SK-N-SH (cell line): ENCODE results near the gene SUFU. TPM values are rescaled to one million over a fixed set of nuclear protein-coding genes. Genes with fewer than 3 reads are reported as not detected.

ENCODE experiments used
- CTCF ChIA-PET: fragments of 300-600, 350-600 bp; formaldehyde crosslinking; extraction: SDS; loops from one replicate; lab custom pipeline; 2021; lab: Yijun Ruan, JAX
- POLR2A ChIA-PET: fragments of 350-600 bp; sonication (Branson Sonifier 250); formaldehyde crosslinking; extraction: SDS; loops from one replicate; lab custom pipeline; 2020; ENCODE audit warnings: antibody characterized with exemption, inconsistent platforms; lab: Yijun Ruan, JAX
- DNase-seq: peaks from one replicate; pipeline ENCODE4 v3.0.0; 2012
- H2AFZ ChIP-seq: fragments of 200-600 bp; sonication (generic); 2 replicates; pipeline ENCODE4 v1.8.1; 2016; ENCODE audit warnings: antibody characterized with exemption, mild to moderate bottlenecking, low read depth
- H3F3A ChIP-seq: fragments of 200-600 bp; sonication (generic); replicated peaks from 2 replicates; pipeline ENCODE3; 2016; ENCODE audit warnings: antibody characterized with exemption, mild to moderate bottlenecking; ENCODE audit not compliant: insufficient read depth
- H3K27ac ChIP-seq, 2 experiments: fragments of 200-500 bp in 1 of 2; fragments of 200-600 bp in 1 of 2; sonication (Bioruptor generic) in 1 of 2; sonication (generic), shearing (Covaris generic) in 1 of 2; 2 replicates each; pipeline versions ENCODE4 v1.5.1 to v1.6.1; 2014 to 2016; ENCODE audit warnings: low read depth in 2 of 2, inconsistent platforms in 1 of 2, low read length in 1 of 2, mild to moderate bottlenecking in 1 of 2, mixed read lengths in 1 of 2
- H3K27me3 ChIP-seq: fragments of 200-600 bp; sonication (generic), shearing (Covaris generic); 2 replicates; pipeline ENCODE4 v1.6.1; 2016; ENCODE audit warnings: mixed run types; ENCODE audit not compliant: insufficient read depth
- H3K36me3 ChIP-seq, 2 experiments: fragments of 200-500 bp in 1 of 2; fragments of 200-600 bp in 1 of 2; sonication (Bioruptor generic) in 1 of 2; sonication (generic) in 1 of 2; replicated peaks in 1 of 2; 2 replicates each; pipeline versions ENCODE3 to v1.5.1; 2014 to 2016; ENCODE audit warnings: low read length in 1 of 2, mild to moderate bottlenecking in 1 of 2; ENCODE audit not compliant: insufficient read depth in 2 of 2, control insufficient read depth in 1 of 2
- H3K4me1 ChIP-seq, 2 experiments: fragments of 200-500 bp in 1 of 2; fragments of 200-600 bp in 1 of 2; sonication (Bioruptor generic) in 1 of 2; sonication (generic), shearing (Covaris generic) in 1 of 2; 2 replicates each; pipeline versions ENCODE4 v1.5.1 to v1.6.1; 2014 to 2016; ENCODE audit warnings: low read depth in 1 of 2, low read length in 1 of 2, mixed run types in 1 of 2; ENCODE audit not compliant: insufficient read depth in 2 of 2, control insufficient read depth in 1 of 2
- H3K4me2 ChIP-seq: fragments of 200-600 bp; sonication (generic), shearing (Covaris generic); 2 replicates; pipeline ENCODE4 v1.6.1; 2017; ENCODE audit warnings: mixed run types
- H3K4me3 ChIP-seq, 2 experiments: fragments of 200-500 bp in 1 of 2; fragments of 200-600 bp in 1 of 2; sonication (Bioruptor generic) in 1 of 2; sonication (generic), shearing (Covaris generic) in 1 of 2; 2 replicates each; pipeline versions ENCODE4 v1.5.1 to v1.8.1; 2014 to 2016; ENCODE audit warnings: low read depth in 2 of 2, inconsistent platforms in 1 of 2, low read length in 1 of 2, mild to moderate bottlenecking in 1 of 2, mixed read lengths in 1 of 2, moderate library complexity in 1 of 2
- H3K79me2 ChIP-seq: fragments of 200-600 bp; sonication (generic); 2 replicates; pipeline ENCODE4 v1.8.1; 2017; ENCODE audit warnings: mild to moderate bottlenecking; ENCODE audit not compliant: insufficient read depth
- H3K9ac ChIP-seq: fragments of 200-600 bp; sonication (generic); 2 replicates; pipeline ENCODE4 v1.6.1; 2017; ENCODE audit warnings: mixed run types
- H3K9me2 ChIP-seq: fragments of 200-600 bp; sonication (generic); 2 replicates; pipeline ENCODE4 v1.6.1; 2017; ENCODE audit warnings: mixed run types
- H3K9me3 ChIP-seq: fragments of 200-600 bp; sonication (generic); 2 replicates; pipeline ENCODE4 v1.6.1; 2017; ENCODE audit warnings: mixed run types, mild to moderate bottlenecking, moderate library complexity
- H4K20me1 ChIP-seq: fragments of 200-600 bp; sonication (generic); 2 replicates; pipeline ENCODE4 v1.6.1; 2017; ENCODE audit warnings: mild to moderate bottlenecking, mixed run types; ENCODE audit not compliant: insufficient read depth
- CTCF ChIP-seq: fragments of 200-600 bp; sonication (generic); IDR thresholded peaks from 2 replicates; pipeline ENCODE4 v1.6.1; 2017; ENCODE audit warnings: antibody characterized with exemption, mild to moderate bottlenecking, moderate library complexity
- ELF1 ChIP-seq: IDR thresholded peaks from 2 replicates; pipeline ENCODE4 v1.4.0; 2012
- EP300 ChIP-seq, 2 experiments: IDR thresholded peaks; 2 replicates each; pipeline versions ENCODE4 v1.4.0 to v1.6.1; 2012; ENCODE audit warnings: borderline replicate concordance in 1 of 2, low read depth in 1 of 2, low read length in 1 of 2
- FOXJ3 ChIP-seq: sonication (generic); formaldehyde crosslinking; IDR thresholded peaks from 2 replicates; pipeline ENCODE4 v1.5.1; 2020; ENCODE audit warnings: mild to moderate bottlenecking, missing genetic modification reagents
- GATA2 ChIP-seq: sonication (generic); formaldehyde crosslinking; IDR thresholded peaks from 2 replicates; pipeline ENCODE4 v1.5.0; 2020; ENCODE audit warnings: mild to moderate bottlenecking, missing genetic modification reagents
- JUND ChIP-seq: IDR thresholded peaks from 2 replicates; pipeline ENCODE4 v1.4.0; 2012
- MAX ChIP-seq: IDR thresholded peaks from 2 replicates; pipeline ENCODE4 v1.4.0; 2012; ENCODE audit warnings: low read depth
- REST ChIP-seq: IDR thresholded peaks from 2 replicates; pipeline ENCODE4 v1.6.1; 2012; ENCODE audit warnings: mild to moderate bottlenecking, low read depth, low read length, moderate library complexity
- RFX5 ChIP-seq: IDR thresholded peaks from 2 replicates; pipeline ENCODE4 v1.6.1; 2012; ENCODE audit warnings: mild to moderate bottlenecking, improper control_type of control experiment, low read length
- SMC3 ChIP-seq: IDR thresholded peaks from 2 replicates; pipeline ENCODE4 v1.6.1; 2012; ENCODE audit warnings: low read depth, low read length, improper control_type of control experiment
- TCF12 ChIP-seq: IDR thresholded peaks from 2 replicates; pipeline ENCODE4 v1.4.0; 2012
- USF1 ChIP-seq: IDR thresholded peaks from 2 replicates; pipeline ENCODE4 v1.4.0; 2012; ENCODE audit warnings: low read depth, borderline replicate concordance
- WGBS: methylation state at CpG from one replicate; pipeline ENCODE4 v1.1.6; 2017; ENCODE audit warnings: low lambda C conversion rate; 5-methylcytosine and 5-hydroxymethylcytosine counted together
- polyA plus RNA-seq, 3 experiments: library from polyadenylated mRNA; depleted of rRNA; stranded (reverse); fragments of >200 nt; gene quantifications; 2 replicates each; pipeline ENCODE4 v1.2.3, GENCODE V29; 2012
- TF ChIP-seq, protein P1 (sequence below): IDR thresholded peaks from 2 replicates; pipeline ENCODE4 v1.4.0; 2012; ENCODE audit warnings: low read depth, borderline replicate concordance

SUFU gene
- polyA plus RNA-seq, 1 of the 3 experiments (the other 2 are of a cell fraction), result 5.7 TPM

DNA sequence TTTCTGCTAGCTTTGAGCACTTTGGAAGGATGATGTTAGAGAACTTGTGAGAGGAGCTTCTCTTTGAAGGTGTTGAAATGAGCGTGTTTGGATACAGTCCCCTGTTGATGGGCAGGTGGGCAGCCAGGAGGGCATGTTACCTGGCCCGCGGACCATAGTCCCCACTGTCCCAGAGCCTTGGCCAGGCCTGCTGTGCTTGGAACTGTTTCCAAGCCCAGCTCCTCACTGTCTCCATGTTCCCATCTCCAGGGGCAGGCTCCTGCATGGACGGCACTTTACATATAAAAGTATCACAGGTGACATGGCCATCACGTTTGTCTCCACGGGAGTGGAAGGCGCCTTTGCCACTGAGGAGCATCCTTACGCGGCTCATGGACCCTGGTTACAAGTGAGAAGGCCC is 113.3 kb downstream of the SUFU start:
- CTCF ChIA-PET, result interaction anchor here (1.0 to 3.5 kb wide), 4 partner anchors 9 to 53 kb away, joined by 3 to 14 read pairs (median 6); no protein-coding TSS in a partner anchor
- peaks cover 5 to 16% of the 10 kb centered on the region in 2 experiments for H3K36me3 ChIP-seq
- H4K20me1 ChIP-seq, result no peaks in the 10 kb centered on the region
- no peaks in the 10 kb centered on the region for H3K9me2 ChIP-seq
- H3K27ac ChIP-seq, result no peak overlapping the region; a peak in 1 of 4 replicates
- no peak overlapping the region for H3K4me2 ChIP-seq
- no peaks in the 10 kb centered on the region for H3F3A ChIP-seq
- POLR2A ChIA-PET, result no interaction called here
- H2AFZ ChIP-seq, result no peak overlapping the region
- no peaks in the 10 kb centered on the region for H3K9me3 ChIP-seq
- H3K4me1 ChIP-seq, result peaks cover 0 to 57% of the 10 kb centered on the region in 2 experiments; a peak in 1 of 4 replicates
- no peaks in the 10 kb centered on the region for H3K27me3 ChIP-seq
- no peaks in the 10 kb centered on the region for H3K79me2 ChIP-seq
- no peak for TF ChIP-seq TCF12
- no peak for TF ChIP-seq ELF1
- no peak for TF ChIP-seq GATA2
- TF ChIP-seq, protein P1, sequence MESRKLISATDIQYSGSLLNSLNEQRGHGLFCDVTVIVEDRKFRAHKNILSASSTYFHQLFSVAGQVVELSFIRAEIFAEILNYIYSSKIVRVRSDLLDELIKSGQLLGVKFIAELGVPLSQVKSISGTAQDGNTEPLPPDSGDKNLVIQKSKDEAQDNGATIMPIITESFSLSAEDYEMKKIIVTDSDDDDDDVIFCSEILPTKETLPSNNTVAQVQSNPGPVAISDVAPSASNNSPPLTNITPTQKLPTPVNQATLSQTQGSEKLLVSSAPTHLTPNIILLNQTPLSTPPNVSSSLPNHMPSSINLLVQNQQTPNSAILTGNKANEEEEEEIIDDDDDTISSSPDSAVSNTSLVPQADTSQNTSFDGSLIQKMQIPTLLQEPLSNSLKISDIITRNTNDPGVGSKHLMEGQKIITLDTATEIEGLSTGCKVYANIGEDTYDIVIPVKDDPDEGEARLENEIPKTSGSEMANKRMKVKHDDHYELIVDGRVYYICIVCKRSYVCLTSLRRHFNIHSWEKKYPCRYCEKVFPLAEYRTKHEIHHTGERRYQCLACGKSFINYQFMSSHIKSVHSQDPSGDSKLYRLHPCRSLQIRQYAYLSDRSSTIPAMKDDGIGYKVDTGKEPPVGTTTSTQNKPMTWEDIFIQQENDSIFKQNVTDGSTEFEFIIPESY, result no peak
- no peak for TF ChIP-seq CTCF
- TF ChIP-seq EP300 (IDR thresholded peaks at IDR 0.05; ENCODE audit: borderline replicate concordance in 1 of 2, low read depth in 1 of 2, low read length in 1 of 2), result no peak
- 100% methylated on average over 6 of the region's 9 CpGs for WGBS
- H3K4me3 ChIP-seq, result no peak overlapping the region
- no peak overlapping the region for H3K9ac ChIP-seq
- no peak for DNase-seq

DNA sequence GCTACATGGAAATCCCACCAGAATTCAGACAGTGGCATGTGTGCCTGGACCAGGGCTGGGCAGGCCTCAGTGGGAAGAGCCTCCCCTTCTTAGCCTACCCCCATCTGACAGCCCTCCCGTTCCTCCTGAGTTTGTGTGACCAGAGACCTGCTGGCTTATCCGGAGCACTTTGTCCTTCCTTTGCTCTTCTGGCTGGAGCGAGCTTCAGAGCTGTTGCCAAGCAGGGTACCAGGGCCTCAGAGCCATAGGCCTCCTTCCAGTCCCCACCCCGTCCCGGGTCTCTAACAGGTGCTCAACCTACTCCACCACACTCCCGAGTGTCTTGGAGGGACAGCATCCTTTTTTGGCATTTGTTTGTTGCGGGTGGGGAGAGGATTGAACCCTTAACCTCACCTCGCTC is 114.0 kb downstream of the SUFU start:
- Histone ChIP-seq H3K4me2 (no peak overlapping the region), H3K4me3 (no peak overlapping the region), H3K27ac (no peak overlapping the region; a peak in 1 of 4 replicates), H3F3A (no peaks in the 10 kb centered on the region), H3K27me3 (no peaks in the 10 kb centered on the region), H3K9ac (no peak overlapping the region), H3K9me3 (no peaks in the 10 kb centered on the region), H3K4me1 (peaks cover 0 to 58% of the 10 kb centered on the region in 2 experiments; a peak in 1 of 4 replicates), H3K36me3 (peaks cover 5 to 16% of the 10 kb centered on the region in 2 experiments), H3K9me2 (no peaks in the 10 kb centered on the region), H2AFZ (no peak overlapping the region), H4K20me1 (no peaks in the 10 kb centered on the region), H3K79me2 (no peaks in the 10 kb centered on the region)
- no peak for DNase-seq
- no peak for TF ChIP-seq MAX
- TF ChIP-seq SMC3, result no peak
- no peak for TF ChIP-seq CTCF
- no peak for TF ChIP-seq JUND
- TF ChIP-seq TCF12, result no peak
- TF ChIP-seq GATA2, result no peak
- TF ChIP-seq REST, result no peak
- TF ChIP-seq FOXJ3 (CRISPR knock-in tag), result no peak
- TF ChIP-seq USF1, result no peak
- no peak for TF ChIP-seq ELF1
- no peak for TF ChIP-seq RFX5
- WGBS, result 92% methylated on average over 7 of the region's 8 CpGs
- ChIA-PET CTCF (interaction anchor here (1.1 to 2.2 kb wide), 3 partner anchors 21 to 52 kb away, joined by 3 to 7 read pairs (median 5); partner anchors contain the start of gene TRIM8), POLR2A (interaction anchor here (2.4 kb wide), 1 partner anchor 10 kb away, joined by 6 read pairs; no protein-coding TSS in a partner anchor)
